H1 (cell line): ENCODE measurements around the gene CAMK1. TPM values are rescaled to one million over a fixed set of nuclear protein-coding genes. Genes with fewer than 3 reads are reported as not detected.

Experiments
- CHD7 ChIP-seq: fragments of 300-600 bp; sonication (generic); IDR thresholded peaks from 2 replicates; pipeline ENCODE4 v1.7.1; 2012; ENCODE audit warnings: low read length, moderate library complexity, mild to moderate bottlenecking, inconsistent platforms; ENCODE audit not compliant: insufficient replicate concordance
- E2F6 ChIP-seq: IDR thresholded peaks from 2 replicates; pipeline ENCODE4 v1.6.1; 2012; ENCODE audit warnings: inconsistent platforms
- KDM5A ChIP-seq: fragments of 200-600 bp; IDR thresholded peaks from 2 replicates; pipeline ENCODE4 v1.7.1; 2012; ENCODE audit warnings: mild to moderate bottlenecking, low read length, inconsistent platforms, mixed read lengths
- MAX ChIP-seq: IDR thresholded peaks from 2 replicates; pipeline ENCODE4 v1.6.1; 2012; ENCODE audit warnings: inconsistent platforms
- polyA plus RNA-seq, 7 experiments: library from polyadenylated mRNA; depleted of rRNA in 3 of 7; stranded (reverse) in 5 of 7; unstranded in 2 of 7; fragments of >200 nt in 5 of 7; fragments of 200-250 nt in 2 of 7; gene quantifications; 1 replicate in 5 of 7; 2 replicates in 1 of 7; 4 replicates in 1 of 7; pipeline versions ENCODE4 v1.2.1 to v1.2.3, GENCODE V29; 2011 to 2013; ENCODE audit warnings: missing spikeins in 2 of 7, mixed read lengths in 2 of 7
- total RNA-seq: library from RNA; stranded (reverse); fragmentation: NEBNext Ultra II Directional; extraction: Animal tissue kit (Norgen Biotek cat#: 25700); gene quantifications from 2 replicates; pipeline ENCODE4 v1.2.1, GENCODE V29; 2021

Gene CAMK1
- total and polyA plus RNA-seq, 2 of the 8 experiments (the other 6 are each of a cell fraction or from before 2014, with no cell fraction given), result 4.9 to 5.1 TPM

- TF ChIP-seq CHD7, result no peak
- no peak for TF ChIP-seq E2F6
- no peak for TF ChIP-seq KDM5A
- TF ChIP-seq MAX, result no peak
Observed at GRCh38 chr3:9716801-9717555, 52.8 kb downstream of the CAMK1 start (continued).
